ENCODE measurements around the gene NRIP1.

DNA sequence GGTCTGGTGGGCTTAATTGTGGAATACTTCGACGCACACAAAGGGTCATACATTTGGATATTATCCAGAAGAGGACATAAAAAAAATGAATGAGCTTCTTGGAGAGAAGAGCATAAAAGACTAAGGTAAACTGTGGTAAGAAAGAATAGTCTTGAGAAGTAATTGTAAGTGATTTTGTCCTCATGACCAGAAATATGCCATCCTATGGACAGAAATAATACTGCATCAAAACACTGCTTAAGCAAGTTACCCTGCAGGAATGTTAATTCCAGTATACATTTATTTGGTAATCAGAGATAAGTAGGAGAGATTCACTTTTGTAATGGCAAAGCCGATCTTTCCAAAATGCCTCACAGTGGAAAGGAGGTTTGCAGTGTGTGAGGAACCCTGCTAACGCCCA lies 111.9 kb downstream of the NRIP1 start:
- TF ChIP-seq, protein P1, sequence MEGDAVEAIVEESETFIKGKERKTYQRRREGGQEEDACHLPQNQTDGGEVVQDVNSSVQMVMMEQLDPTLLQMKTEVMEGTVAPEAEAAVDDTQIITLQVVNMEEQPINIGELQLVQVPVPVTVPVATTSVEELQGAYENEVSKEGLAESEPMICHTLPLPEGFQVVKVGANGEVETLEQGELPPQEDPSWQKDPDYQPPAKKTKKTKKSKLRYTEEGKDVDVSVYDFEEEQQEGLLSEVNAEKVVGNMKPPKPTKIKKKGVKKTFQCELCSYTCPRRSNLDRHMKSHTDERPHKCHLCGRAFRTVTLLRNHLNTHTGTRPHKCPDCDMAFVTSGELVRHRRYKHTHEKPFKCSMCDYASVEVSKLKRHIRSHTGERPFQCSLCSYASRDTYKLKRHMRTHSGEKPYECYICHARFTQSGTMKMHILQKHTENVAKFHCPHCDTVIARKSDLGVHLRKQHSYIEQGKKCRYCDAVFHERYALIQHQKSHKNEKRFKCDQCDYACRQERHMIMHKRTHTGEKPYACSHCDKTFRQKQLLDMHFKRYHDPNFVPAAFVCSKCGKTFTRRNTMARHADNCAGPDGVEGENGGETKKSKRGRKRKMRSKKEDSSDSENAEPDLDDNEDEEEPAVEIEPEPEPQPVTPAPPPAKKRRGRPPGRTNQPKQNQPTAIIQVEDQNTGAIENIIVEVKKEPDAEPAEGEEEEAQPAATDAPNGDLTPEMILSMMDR (IDR thresholded peaks at IDR 0.05), result no peak
- TF ChIP-seq POLR2A (IDR thresholded peaks at IDR 0.05), result no peak
